ENCODE measurements around the gene MTURN. TPM values are rescaled to one million over a fixed set of nuclear protein-coding genes. Genes with fewer than 3 reads are reported as not detected.

The MTURN gene
- total RNA-seq, 1 experiment from 2014 or later: 2.2 TPM

DNA sequence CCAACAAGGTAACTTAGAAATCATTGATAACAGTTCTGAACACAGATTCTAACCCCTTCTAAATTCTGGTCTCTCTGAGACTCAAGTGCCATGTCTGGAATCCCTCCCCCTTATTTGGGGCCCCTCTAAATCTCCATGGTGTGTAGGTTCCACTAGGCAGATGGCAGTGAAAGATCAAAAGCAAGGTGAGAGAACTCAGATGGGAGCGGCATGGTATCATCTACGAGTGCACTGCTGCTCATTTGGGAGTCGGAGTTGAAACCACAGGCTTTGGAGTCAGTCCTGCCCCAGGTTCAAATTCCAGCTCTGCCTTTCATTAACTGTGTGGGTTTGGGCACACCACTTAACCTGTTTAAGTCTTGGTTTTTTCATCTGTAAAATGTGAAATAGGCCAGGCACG, 72.6 kb downstream of the MTURN start:
- H3K9me3 ChIP-seq: no peaks in the 10 kb centered on the region
- Mint-ChIP-seq H3K36me3 (ENCODE audit: insufficient read depth, unreplicated experiment) (no peaks in the 10 kb centered on the region), H3K9me3 (ENCODE audit: unreplicated experiment) (no peaks in the 10 kb centered on the region), H3K27me3 (ENCODE audit: insufficient read depth, unreplicated experiment) (peaks cover 10% of the 10 kb centered on the region), H3K4me1 (ENCODE audit: low read depth, unreplicated experiment) (no peaks in the 10 kb centered on the region), H3K27ac (ENCODE audit: unreplicated experiment) (no peak overlapping the region), H3K4me3 (ENCODE audit: unreplicated experiment) (no peak overlapping the region)
- no TSS peak for BruUV-seq (replicated peaks)
- TF ChIP-seq CTCF (IDR thresholded peaks at IDR 0.05; ENCODE audit: insufficient read depth in 1 of 2, low read depth in 1 of 2, low read length in 1 of 2, severe bottlenecking in 1 of 2, unreplicated experiment in 1 of 2): no peak
- no peaks in the 10 kb centered on the region for H3K4me1 ChIP-seq
- intact Hi-C loops (cut with micrococcal nuclease; ENCODE audit: unreplicated experiment): no loop called here
- CTCF ChIA-PET: no interaction called here
- H3K27me3 ChIP-seq (replicated peaks; ENCODE audit: control insufficient read depth, insufficient read depth, low read length): no peaks in the 10 kb centered on the region
- H3K36me3 ChIP-seq (ENCODE audit: control insufficient read depth, insufficient read depth, low read length): no peaks in the 10 kb centered on the region
- POLR2A ChIA-PET: no interaction called here
- no peak overlapping the region for H3K4me3 ChIP-seq (ENCODE audit: low read depth, low read length)
- no peak for DNase-seq

GRCh38 chr7:30209951-30210350, 75.2 kb downstream of the MTURN start:
- POLR2A ChIA-PET: no interaction called here
- no TSS peak for BruUV-seq (replicated peaks)
- peaks cover 10% of the 10 kb centered on the region for H3K27me3 Mint-ChIP-seq (ENCODE audit: insufficient read depth, unreplicated experiment)
- H3K27ac Mint-ChIP-seq (ENCODE audit: unreplicated experiment): no peak overlapping the region
- H3K9me3 ChIP-seq: no peaks in the 10 kb centered on the region
- H3K9me3 Mint-ChIP-seq (ENCODE audit: unreplicated experiment): no peaks in the 10 kb centered on the region
- no peaks in the 10 kb centered on the region for H3K27me3 ChIP-seq (replicated peaks; ENCODE audit: control insufficient read depth, insufficient read depth, low read length)
- no peak overlapping the region for H3K4me3 Mint-ChIP-seq (ENCODE audit: unreplicated experiment)
- H3K4me1 ChIP-seq: no peaks in the 10 kb centered on the region
- CTCF ChIA-PET: no interaction called here
- H3K4me3 ChIP-seq (ENCODE audit: low read depth, low read length): no peak overlapping the region
- H3K4me1 Mint-ChIP-seq (ENCODE audit: low read depth, unreplicated experiment): no peaks in the 10 kb centered on the region
- H3K36me3 ChIP-seq (ENCODE audit: control insufficient read depth, insufficient read depth, low read length): no peaks in the 10 kb centered on the region
- TF ChIP-seq CTCF (IDR thresholded peaks at IDR 0.05; ENCODE audit: insufficient read depth in 1 of 2, low read depth in 1 of 2, low read length in 1 of 2, severe bottlenecking in 1 of 2, unreplicated experiment in 1 of 2): no peak
- intact Hi-C loops (cut with micrococcal nuclease; ENCODE audit: unreplicated experiment): no loop called here
- H3K36me3 Mint-ChIP-seq (ENCODE audit: insufficient read depth, unreplicated experiment): no peaks in the 10 kb centered on the region
- DNase-seq: no peak

Other genes starting within 250 kb of the MTURN start
- gene SCRN1, start 145.2 kb upstream of the MTURN start, total RNA-seq (2022): 90.2 and 92.9 TPM in 2 replicates
- gene FKBP14, start 108.3 kb upstream of the MTURN start, total RNA-seq (2022): 17.5 and 20.3 TPM in 2 replicates
- gene PLEKHA8, start 106.6 kb upstream of the MTURN start, total RNA-seq (2022): 32.5 and 34.1 TPM in 2 replicates
- gene ZNRF2, start 149.6 kb downstream of the MTURN start, total RNA-seq (2022): 8.2 and 9.0 TPM in 2 replicates

Data from Caco-2 (cell line).